GM19397 (cell line): Measurements from ENCODE around the gene SPINK8.
"Not testable (repeated sequence)": the region's sequence is repeated elsewhere in the genome, so short reads cannot be mapped to it uniquely, and the experiment has no call there.

ENCODE experiments used
- ATAC-seq: cut with Tn5 transposase; IDR thresholded peaks from one replicate; pipeline ENCODE4 v1.9.1; 2021; ENCODE audit warnings: mild to moderate bottlenecking, moderate library complexity; ENCODE audit not compliant: unreplicated experiment

SPINK8 gene

GRCh38 chr3:48280881-48281280 is 52.6 kb downstream of the SPINK8 start:
- ATAC-seq, result no peak

GRCh38 chr3:48278884-48279559 is 54.4 kb downstream of the SPINK8 start:
- ATAC-seq, result no peak

- no peak for ATAC-seq
Observed at GRCh38 chr3:48276911-48277641, 56.4 kb downstream of the SPINK8 start.

- ATAC-seq, result no peak
Observed at GRCh38 chr3:48275287-48276027, 58.0 kb downstream of the SPINK8 start.

- ATAC-seq, result no peak
Observed at GRCh38 chr3:48274452-48274851, 59.0 kb downstream of the SPINK8 start.

- ATAC-seq, result no peak
Observed at GRCh38 chr3:48273594-48274211, 59.8 kb downstream of the SPINK8 start.

- ATAC-seq, result no peak
Observed at GRCh38 chr3:48271763-48272498, 61.5 kb downstream of the SPINK8 start.

- ATAC-seq, result not testable (repeated sequence)
Observed at GRCh38 chr3:48271223-48271622, 62.2 kb downstream of the SPINK8 start.

- no peak for ATAC-seq
Observed at GRCh38 chr3:48270306-48270705, 63.2 kb downstream of the SPINK8 start.

GRCh38 chr3:48269592-48269991 is 63.9 kb downstream of the SPINK8 start:
- ATAC-seq, result no peak

- no peak for ATAC-seq
Observed at GRCh38 chr3:48268936-48269561, 64.4 kb downstream of the SPINK8 start.

GRCh38 chr3:48268381-48268935 is 65.0 kb downstream of the SPINK8 start:
- ATAC-seq, result no peak

- ATAC-seq, result no peak
Observed at GRCh38 chr3:48267782-48268181, 65.7 kb downstream of the SPINK8 start.

GRCh38 chr3:48258530-48258929 is 74.9 kb downstream of the SPINK8 start:
- ATAC-seq, result no peak
